DND-41 (cell line): ENCODE data around the gene OTUD7B.
A peak's percentile ranks its signal among the peaks of the same experiment; 100 is the strongest.

Experiments
- ATAC-seq: fragments of 200-7000 bp; cut with Tn5 transposase; 3 replicates; pipeline ENCODE4 v1.9.1; 2021; ENCODE audit warnings: low read depth; ENCODE audit not compliant: insufficient read depth
- DNase-seq: peaks from one replicate; pipeline ENCODE4 v3.0.0-alpha.2; 2020
- H2AFZ ChIP-seq: 2 replicates; pipeline ENCODE4 v1.6.0; 2012; ENCODE audit warnings: low read depth, low read length
- H3K27ac ChIP-seq: 2 replicates; pipeline ENCODE4 v1.5.1; 2012; ENCODE audit warnings: low read length, inconsistent platforms
- H3K27me3 ChIP-seq: fragments of 200-600 bp; sonication (generic); 2 replicates; pipeline ENCODE4 v1.6.0; 2012; ENCODE audit warnings: low read length, mild to moderate bottlenecking, inconsistent platforms; ENCODE audit not compliant: insufficient read depth, poor library complexity
- H3K36me3 ChIP-seq: 2 replicates; pipeline ENCODE4 v1.5.1; 2012; ENCODE audit warnings: low read length, inconsistent platforms; ENCODE audit not compliant: insufficient read depth
- H3K4me1 ChIP-seq: 2 replicates; pipeline ENCODE4 v1.5.1; 2012; ENCODE audit warnings: mild to moderate bottlenecking, low read length; ENCODE audit not compliant: insufficient read depth
- H3K4me2 ChIP-seq: 2 replicates; pipeline ENCODE4 v1.6.0; 2012; ENCODE audit warnings: mild to moderate bottlenecking, moderate library complexity, low read length, inconsistent platforms; ENCODE audit not compliant: insufficient read depth
- H3K4me3 ChIP-seq, 2 experiments: fragments of 200-600 bp in 1 of 2; shearing (Covaris generic) in 1 of 2; 2 replicates each; pipeline ENCODE4 v1.5.1; 2012 to 2016; ENCODE audit warnings: inconsistent platforms in 2 of 2, low read length in 2 of 2, mild to moderate bottlenecking in 2 of 2, low read depth in 1 of 2, moderate library complexity in 1 of 2
- H3K79me2 ChIP-seq: 2 replicates; pipeline ENCODE4 v1.6.0; 2012; ENCODE audit warnings: low read length, inconsistent platforms; ENCODE audit not compliant: insufficient read depth
- H3K9ac ChIP-seq: 2 replicates; pipeline ENCODE4 v1.6.0; 2012; ENCODE audit warnings: low read depth, mild to moderate bottlenecking, inconsistent platforms, low read length, moderate library complexity
- H3K9me3 ChIP-seq: 2 replicates; pipeline ENCODE4 v1.5.1; 2012; ENCODE audit warnings: low read length, moderate library complexity, mild to moderate bottlenecking, inconsistent platforms; ENCODE audit not compliant: insufficient read depth, severe bottlenecking
- H4K20me1 ChIP-seq: 2 replicates; pipeline ENCODE4 v1.6.0; 2012; ENCODE audit warnings: low read length; ENCODE audit not compliant: insufficient read depth
- EZH2 ChIP-seq: IDR thresholded peaks from 3 replicates; pipeline ENCODE4 v1.6.1; 2012; ENCODE audit warnings: borderline replicate concordance, low read depth, mild to moderate bottlenecking, moderate library complexity, low read length, inconsistent platforms; ENCODE audit not compliant: severe bottlenecking
- TF ChIP-seq, protein P1 (sequence below): IDR thresholded peaks from 2 replicates; pipeline ENCODE4 v1.5.1; 2012; ENCODE audit warnings: borderline replicate concordance, low read length, moderate library complexity, mild to moderate bottlenecking; ENCODE audit not compliant: poor library complexity, severe bottlenecking; ENCODE audit errors: extremely low read depth

The OTUD7B gene

DNA sequence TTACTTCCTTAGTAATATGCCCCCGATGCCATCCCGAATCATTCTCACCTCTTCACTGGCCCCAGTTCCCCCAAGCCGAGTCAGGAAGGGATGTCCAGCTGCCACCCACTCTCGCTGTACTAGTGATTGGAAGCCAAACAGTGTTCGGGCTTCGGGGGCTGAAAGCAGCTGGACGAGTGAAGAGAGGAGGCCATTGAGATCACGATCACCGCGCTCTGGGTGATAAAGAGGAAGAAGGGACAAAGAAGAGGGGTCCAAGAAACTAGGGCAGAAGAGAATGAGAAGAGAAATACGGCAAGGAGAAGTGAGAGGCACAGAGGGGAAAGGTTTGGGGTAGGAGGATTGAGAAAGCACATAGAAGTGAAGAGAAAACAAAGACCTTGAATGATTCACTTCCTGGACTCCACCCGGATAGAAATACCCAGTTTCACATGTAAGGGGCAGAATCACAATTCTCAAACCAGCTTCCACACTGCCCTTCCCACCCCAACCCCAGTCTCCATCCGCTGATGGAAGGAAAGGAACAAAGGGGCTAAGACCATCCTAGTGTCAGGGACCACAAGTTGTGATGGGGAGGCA is 79.2 kb downstream of the OTUD7B start:
- Histone ChIP-seq H3K36me3 (peaks cover 9% of the 10 kb centered on the region), H3K9me3 (no peaks in the 10 kb centered on the region), H3K79me2 (peaks cover 13% of the 10 kb centered on the region), H3K4me1 (peaks cover 19% of the 10 kb centered on the region), H3K27ac (no peak overlapping the region), H2AFZ (no peak overlapping the region), H3K27me3 (no peaks in the 10 kb centered on the region), H3K9ac (no peak overlapping the region), H3K4me3 (no peak overlapping the region), H3K4me2 (no peak overlapping the region), H4K20me1 (peaks cover 9% of the 10 kb centered on the region)
- TF ChIP-seq, protein P1, sequence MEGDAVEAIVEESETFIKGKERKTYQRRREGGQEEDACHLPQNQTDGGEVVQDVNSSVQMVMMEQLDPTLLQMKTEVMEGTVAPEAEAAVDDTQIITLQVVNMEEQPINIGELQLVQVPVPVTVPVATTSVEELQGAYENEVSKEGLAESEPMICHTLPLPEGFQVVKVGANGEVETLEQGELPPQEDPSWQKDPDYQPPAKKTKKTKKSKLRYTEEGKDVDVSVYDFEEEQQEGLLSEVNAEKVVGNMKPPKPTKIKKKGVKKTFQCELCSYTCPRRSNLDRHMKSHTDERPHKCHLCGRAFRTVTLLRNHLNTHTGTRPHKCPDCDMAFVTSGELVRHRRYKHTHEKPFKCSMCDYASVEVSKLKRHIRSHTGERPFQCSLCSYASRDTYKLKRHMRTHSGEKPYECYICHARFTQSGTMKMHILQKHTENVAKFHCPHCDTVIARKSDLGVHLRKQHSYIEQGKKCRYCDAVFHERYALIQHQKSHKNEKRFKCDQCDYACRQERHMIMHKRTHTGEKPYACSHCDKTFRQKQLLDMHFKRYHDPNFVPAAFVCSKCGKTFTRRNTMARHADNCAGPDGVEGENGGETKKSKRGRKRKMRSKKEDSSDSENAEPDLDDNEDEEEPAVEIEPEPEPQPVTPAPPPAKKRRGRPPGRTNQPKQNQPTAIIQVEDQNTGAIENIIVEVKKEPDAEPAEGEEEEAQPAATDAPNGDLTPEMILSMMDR = no peak
- no peak for TF ChIP-seq EZH2
- DNase-seq (no peak), ATAC-seq (no peak)

DNA sequence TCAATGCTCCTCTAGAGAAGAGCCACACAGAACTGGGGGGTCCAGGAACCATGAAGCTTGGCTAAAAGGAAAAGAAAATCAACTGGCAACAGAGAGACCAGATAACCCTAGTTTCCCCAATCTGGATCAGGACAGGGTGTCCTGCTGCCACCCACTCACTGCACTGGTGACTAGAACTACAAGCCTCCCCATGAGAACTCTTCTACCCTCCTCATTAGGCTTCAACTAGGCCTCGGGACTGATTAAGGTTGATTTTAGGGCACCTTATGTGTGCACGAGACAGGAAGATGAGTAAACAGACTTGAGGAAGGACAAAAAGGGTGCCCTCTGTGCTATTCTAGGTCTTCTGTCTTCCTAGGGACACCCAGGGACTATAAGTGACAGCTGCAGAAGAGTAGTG is 80.7 kb downstream of the OTUD7B start:
- Histone ChIP-seq H3K9me3 (no peaks in the 10 kb centered on the region), H3K27ac (no peak overlapping the region), H3K4me1 (peaks cover 33% of the 10 kb centered on the region), H3K79me2 (peaks cover 27% of the 10 kb centered on the region), H4K20me1 (peaks cover 22% of the 10 kb centered on the region), H3K9ac (no peak overlapping the region), H3K36me3 (peaks cover 24% of the 10 kb centered on the region), H3K4me2 (no peak overlapping the region), H3K4me3 (no peak overlapping the region), H3K27me3 (no peaks in the 10 kb centered on the region), H2AFZ (peak overlapping the region; percentile 4)
- TF ChIP-seq, protein P1 = no peak
- no peak for TF ChIP-seq EZH2
- no peak for DNase-seq
- ATAC-seq = no peak

DNA sequence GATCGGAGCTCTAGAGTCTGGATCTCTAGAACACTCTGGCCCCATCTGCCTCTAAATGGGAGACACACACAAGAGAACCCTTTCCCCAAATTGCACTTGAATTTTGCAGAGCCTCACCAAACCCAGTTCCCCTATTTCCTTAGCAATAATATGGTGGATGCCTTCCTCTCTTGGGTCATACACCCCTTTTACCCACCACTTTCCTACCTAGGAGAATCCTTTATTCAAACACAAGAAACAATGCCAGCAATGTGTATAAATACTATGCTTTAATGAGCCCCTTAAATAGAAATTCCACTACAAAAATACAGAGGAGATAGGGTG is 82.2 kb downstream of the OTUD7B start:
- Histone ChIP-seq H3K4me1 (peaks cover 37% of the 10 kb centered on the region), H3K4me2 (peak overlapping the region; percentile 78), H3K9ac (peak overlapping the region; percentile 91), H3K27me3 (no peaks in the 10 kb centered on the region), H3K79me2 (peaks cover 33% of the 10 kb centered on the region), H3K9me3 (no peaks in the 10 kb centered on the region), H2AFZ (peak overlapping the region; percentile 76), H4K20me1 (peaks cover 26% of the 10 kb centered on the region), H3K36me3 (peaks cover 39% of the 10 kb centered on the region), H3K27ac (peak overlapping the region; percentile 96), H3K4me3 (peak overlapping the region; percentile 94 to 95)
- ATAC-seq = no peak
- TF ChIP-seq, protein P1 = peak; percentile 19
- no peak for TF ChIP-seq EZH2
- DNase-seq = no peak
